NCI-H2196 (cell line): ENCODE measurements around the gene EFCAB13.

ENCODE experiments used
- DNase-seq: peaks from one replicate; lab custom pipeline; 2025; ENCODE audit not compliant: unreplicated experiment; lab: John Stamatoyannopoulos, UW

Gene EFCAB13

GRCh38 chr17:47323382-47324223 lies at the start of gene EFCAB13:
Gene EFCAB13 (plus strand): TSS chr17:47323955. CDS start chr17:47328354, 4,399 bp downstream.
- peak; percentile 95 for DNase-seq

GRCh38 chr17:47274319-47275069 lies 49.3 kb upstream of the EFCAB13 start:
- no peak for DNase-seq

GRCh38 chr17:47275245-47275984 lies 48.3 kb upstream of the EFCAB13 start:
- no peak for DNase-seq

- no peak for DNase-seq
These were observed 47.3 kb upstream of the EFCAB13 start for GRCh38 chr17:47276444-47276843.

GRCh38 chr17:47276868-47277267 lies 46.9 kb upstream of the EFCAB13 start:
- no peak for DNase-seq

- no peak for DNase-seq
These were observed 45.8 kb upstream of the EFCAB13 start for GRCh38 chr17:47277921-47278320.

GRCh38 chr17:47278561-47278960 lies 45.2 kb upstream of the EFCAB13 start:
- no peak for DNase-seq

GRCh38 chr17:47279062-47279801 lies 44.5 kb upstream of the EFCAB13 start:
- DNase-seq: peak; percentile 22

GRCh38 chr17:47280072-47280811 lies 43.5 kb upstream of the EFCAB13 start:
- no peak for DNase-seq

- DNase-seq: no peak
These were observed 42.5 kb upstream of the EFCAB13 start for GRCh38 chr17:47281216-47281615.

GRCh38 chr17:47285003-47285402 lies 38.8 kb upstream of the EFCAB13 start:
- no peak for DNase-seq

- no peak for DNase-seq
These were observed 37.4 kb upstream of the EFCAB13 start for GRCh38 chr17:47286198-47286914.

- DNase-seq: no peak
These were observed 36.7 kb upstream of the EFCAB13 start for GRCh38 chr17:47287068-47287467.

GRCh38 chr17:47287639-47288038 lies 36.1 kb upstream of the EFCAB13 start:
- DNase-seq: no peak

- no peak for DNase-seq
These were observed 35.1 kb upstream of the EFCAB13 start for GRCh38 chr17:47288531-47289116.

- DNase-seq: no peak
These were observed 34.5 kb upstream of the EFCAB13 start for GRCh38 chr17:47289302-47289701.

- no peak for DNase-seq
These were observed 32.9 kb upstream of the EFCAB13 start for GRCh38 chr17:47290870-47291241.

GRCh38 chr17:47291242-47291873 lies 32.4 kb upstream of the EFCAB13 start:
- no peak for DNase-seq

GRCh38 chr17:47292206-47292605 lies 31.5 kb upstream of the EFCAB13 start:
- no peak for DNase-seq
